IMR-90 (cell line): ENCODE data around the gene ASXL3. TPM values are rescaled to one million over a fixed set of nuclear protein-coding genes. Genes with fewer than 3 reads are reported as not detected.

Experiments
- ATAC-seq: fragments of 200-7000 bp; cut with Tn5 transposase; 2 replicates; pipeline ENCODE4 v1.9.1; 2020; ENCODE audit warnings: low read depth, mild to moderate bottlenecking, moderate library complexity
- BruUV-seq: library from RNA; stranded (reverse); fragments of 400-500 nt; replicated peaks from 2 replicates; lab custom pipeline; 2021; lab: Mats Ljungman, UMichigan
- CTCF ChIA-PET: fragments of 300-600 bp; formaldehyde crosslinking; extraction: SDS; loops from one replicate; lab custom pipeline; 2021; ENCODE audit warnings: antibody characterized with exemption; lab: Yijun Ruan, JAX
- POLR2A ChIA-PET: fragments of 300-600 bp; sonication (Branson Sonifier 250); formaldehyde crosslinking; loops from one replicate; lab custom pipeline; 2022; ENCODE audit warnings: antibody characterized with exemption; ENCODE audit not compliant: unreplicated experiment; lab: Charles Lee
- DNase-seq: peaks from one replicate; pipeline ENCODE4 v3.0.0; 2013
- H2AFZ ChIP-seq: replicated peaks from 2 replicates; pipeline ENCODE3; 2013; ENCODE audit warnings: low read length, mild to moderate bottlenecking; ENCODE audit not compliant: poor library complexity
- H2AK5ac ChIP-seq: 2 replicates; pipeline ENCODE4 v1.6.1; 2013; ENCODE audit warnings: low read depth, low read length, inconsistent platforms
- H2AK9ac ChIP-seq: replicated peaks from 2 replicates; pipeline ENCODE3; 2013; ENCODE audit warnings: mild to moderate bottlenecking, low read depth, low read length, moderate library complexity; ENCODE audit not compliant: poor library complexity
- H2BK120ac ChIP-seq: 2 replicates; pipeline ENCODE4 v1.6.1; 2013; ENCODE audit warnings: low read depth, low read length, inconsistent platforms
- H2BK15ac ChIP-seq: 3 replicates; pipeline ENCODE4 v1.6.1; 2013; ENCODE audit warnings: low read depth, low read length, inconsistent platforms
- H2BK20ac ChIP-seq: 2 replicates; pipeline ENCODE4 v1.6.1; 2013; ENCODE audit warnings: low read depth, mild to moderate bottlenecking, inconsistent platforms, low read length, moderate library complexity
- H2BK5ac ChIP-seq: 2 replicates; pipeline ENCODE4 v1.6.1; 2013; ENCODE audit warnings: mild to moderate bottlenecking, low read depth, low read length, inconsistent platforms; ENCODE audit not compliant: poor library complexity, severe bottlenecking
- H3K14ac ChIP-seq: replicated peaks from 2 replicates; pipeline ENCODE4 v1.6.1; 2013; ENCODE audit warnings: low read depth, low read length, inconsistent platforms
- H3K18ac ChIP-seq: 2 replicates; pipeline ENCODE4 v1.6.1; 2013; ENCODE audit warnings: low read depth, low read length, control low read depth
- H3K23ac ChIP-seq: 2 replicates; pipeline ENCODE4 v1.6.1; 2013; ENCODE audit warnings: low read depth, low read length, inconsistent platforms
- H3K27ac ChIP-seq: 2 replicates; pipeline ENCODE4 v1.5.1; 2013; ENCODE audit warnings: mild to moderate bottlenecking, control low read depth, low read length; ENCODE audit not compliant: insufficient read depth
- H3K27me3 ChIP-seq: 2 replicates; pipeline ENCODE4 v1.6.1; 2013; ENCODE audit warnings: low read length; ENCODE audit not compliant: control insufficient read depth, insufficient read depth
- H3K36me3 ChIP-seq: 2 replicates; pipeline ENCODE4 v1.6.1; 2013; ENCODE audit warnings: low read length, mixed read lengths; ENCODE audit not compliant: control insufficient read depth, insufficient read depth
- H3K4ac ChIP-seq: 2 replicates; pipeline ENCODE4 v1.6.1; 2013; ENCODE audit warnings: low read depth, low read length, inconsistent platforms
- H3K4me1 ChIP-seq: 2 replicates; pipeline ENCODE4 v1.6.1; 2013; ENCODE audit warnings: low read length, mixed read lengths; ENCODE audit not compliant: control insufficient read depth, insufficient read depth
- H3K4me2 ChIP-seq: 2 replicates; pipeline ENCODE4 v1.6.1; 2013; ENCODE audit warnings: low read depth, mild to moderate bottlenecking, control low read depth, low read length, moderate library complexity
- H3K4me3 ChIP-seq: 2 replicates; pipeline ENCODE4 v1.5.1; 2013; ENCODE audit warnings: low read depth, mild to moderate bottlenecking, control low read depth, low read length, moderate library complexity; ENCODE audit not compliant: insufficient read depth
- H3K56ac ChIP-seq: 2 replicates; pipeline ENCODE4 v1.6.1; 2013; ENCODE audit warnings: low read length, inconsistent platforms; ENCODE audit not compliant: insufficient read depth; ENCODE audit errors: extremely low read depth
- H3K79me1 ChIP-seq, 2 experiments: 2 replicates each; pipeline ENCODE4 v1.6.1; 2013; ENCODE audit warnings: low read length in 2 of 2, inconsistent platforms in 1 of 2, low read depth in 1 of 2
- H3K9ac ChIP-seq: 2 replicates; pipeline ENCODE4 v1.6.1; 2013; ENCODE audit warnings: low read depth, low read length, control low read depth
- H3K9me1 ChIP-seq: 2 replicates; pipeline ENCODE4 v1.6.1; 2013; ENCODE audit warnings: low read length, inconsistent platforms; ENCODE audit not compliant: insufficient read depth
- H3K9me3 ChIP-seq: 2 replicates; pipeline ENCODE4 v1.6.1; 2013; ENCODE audit warnings: low read length; ENCODE audit not compliant: control insufficient read depth, insufficient read depth
- H4K20me1 ChIP-seq: 2 replicates; pipeline ENCODE4 v1.6.1; 2013; ENCODE audit warnings: low read length, inconsistent platforms; ENCODE audit not compliant: insufficient read depth
- H4K5ac ChIP-seq: 2 replicates; pipeline ENCODE4 v1.6.1; 2013; ENCODE audit warnings: mild to moderate bottlenecking, low read depth, low read length, control low read depth
- H4K8ac ChIP-seq, 2 experiments: 2 replicates each; pipeline ENCODE4 v1.6.1; 2013; ENCODE audit warnings: low read depth in 2 of 2, low read length in 2 of 2, control low read depth in 1 of 2, inconsistent platforms in 1 of 2
- H4K91ac ChIP-seq: 2 replicates; pipeline ENCODE4 v1.6.1; 2013; ENCODE audit warnings: low read depth, low read length, inconsistent platforms; ENCODE audit not compliant: insufficient read depth
- BHLHE40 ChIP-seq: fragments of 150-350 bp; IDR thresholded peaks from 2 replicates; pipeline ENCODE4 v1.6.1; 2016; ENCODE audit warnings: mild to moderate bottlenecking, low read depth, low read length
- CEBPB ChIP-seq: IDR thresholded peaks from 2 replicates; pipeline ENCODE4 v1.6.1; 2012; ENCODE audit warnings: low read depth, low read length, improper control_type of control experiment
- CHD1 ChIP-seq: IDR thresholded peaks from 2 replicates; pipeline ENCODE4 v1.6.1; 2012; ENCODE audit warnings: low read depth, low read length, improper control_type of control experiment
- FOS ChIP-seq: fragments of 150-350 bp; IDR thresholded peaks from 2 replicates; pipeline ENCODE4 v1.6.1; 2016; ENCODE audit warnings: low read depth, low read length
- MAFK ChIP-seq: IDR thresholded peaks from 2 replicates; pipeline ENCODE4 v1.6.1; 2012; ENCODE audit warnings: low read depth, low read length, improper control_type of control experiment
- MAZ ChIP-seq: IDR thresholded peaks from 2 replicates; pipeline ENCODE4 v1.6.1; 2012; ENCODE audit warnings: low read depth, mild to moderate bottlenecking, low read length, improper control_type of control experiment, moderate library complexity, borderline replicate concordance
- MXI1 ChIP-seq: IDR thresholded peaks from 2 replicates; pipeline ENCODE4 v1.6.1; 2012; ENCODE audit warnings: low read depth, mild to moderate bottlenecking, low read length, moderate library complexity, borderline replicate concordance
- NFE2L2 ChIP-seq: fragments of 150-350 bp; IDR thresholded peaks from 2 replicates; pipeline ENCODE4 v1.6.1; 2016; ENCODE audit warnings: low read depth, mild to moderate bottlenecking, low read length
- POLR2A ChIP-seq: IDR thresholded peaks from 2 replicates; pipeline ENCODE4 v1.6.1; 2012; ENCODE audit warnings: mild to moderate bottlenecking, low read depth, low read length
- RAD21 ChIP-seq: IDR thresholded peaks from 2 replicates; pipeline ENCODE4 v1.6.1; 2012; ENCODE audit warnings: low read length, improper control_type of control experiment
- RCOR1 ChIP-seq: IDR thresholded peaks from 2 replicates; pipeline ENCODE4 v1.6.1; 2012; ENCODE audit warnings: mild to moderate bottlenecking, low read length, improper control_type of control experiment; ENCODE audit not compliant: insufficient replicate concordance
- RFX5 ChIP-seq: IDR thresholded peaks from 2 replicates; pipeline ENCODE4 v1.8.0; 2012; ENCODE audit warnings: low read depth, mild to moderate bottlenecking, low read length, moderate library complexity
- SMC3 ChIP-seq: fragments of 150-350 bp; IDR thresholded peaks from 2 replicates; pipeline ENCODE4 v1.6.1; 2016; ENCODE audit warnings: low read depth, mild to moderate bottlenecking, antibody characterized with exemption, low read length, moderate library complexity
- WGBS, 2 experiments: methylation state at CpG; one replicate each; pipeline versions ENCODE4 v1.1.5 to v1.1.7; 2013; ENCODE audit warnings: missing lambda C conversion rate in 2 of 2; ENCODE audit not compliant: insufficient read length in 1 of 2; ENCODE audit errors: extremely low coverage in 2 of 2; 5-methylcytosine and 5-hydroxymethylcytosine counted together
- dilution Hi-C: fragments of 300-500 bp; cut with HindIII; formaldehyde crosslinking; loops from one replicate; pipeline ENCODE4 v1.14.3; 2018; ENCODE audit warnings: low sequenced_read_pairs; ENCODE audit not compliant: unreplicated experiment
- in situ Hi-C: fragments of 300-500 bp; cut with MboI; formaldehyde crosslinking; loops from 3 replicates; pipeline ENCODE4 v1.14.3; 2019; ENCODE audit warnings: low sequenced_read_pairs, inconsistent platforms, mixed read lengths
- intact Hi-C: fragments of 100-400 bp; cut with micrococcal nuclease; formaldehyde crosslinking; loops from 2 replicates; pipeline ENCODE4 v1.10.0; 2022
- polyA plus RNA-seq, 3 experiments: library from polyadenylated mRNA; depleted of rRNA; stranded (reverse); fragments of >200 nt; gene quantifications; 2 replicates each; pipeline ENCODE4 v1.2.3, GENCODE V29; 2012; ENCODE audit warnings: low replicate concordance in 1 of 3
- total RNA-seq: library from RNA; depleted of rRNA; stranded (reverse); fragments of >200 nt; gene quantifications from 2 replicates; pipeline ENCODE4 v1.2.3, GENCODE V29; 2012
- TF ChIP-seq, protein P1 (sequence below): fragments of 150-350 bp; IDR thresholded peaks from 2 replicates; pipeline ENCODE4 v1.6.1; 2016; ENCODE audit warnings: low read depth, mild to moderate bottlenecking, low read length, moderate library complexity, borderline replicate concordance
- TF ChIP-seq, protein P2 (sequence below): conservative IDR thresholded peaks from 2 replicates; pipeline ENCODE4 v1.5.1; 2012; ENCODE audit warnings: mild to moderate bottlenecking, low read depth, low read length, improper control_type of control experiment
- TF ChIP-seq, protein P3 (sequence below): fragments of 150-350 bp; IDR thresholded peaks from 2 replicates; pipeline ENCODE4 v1.6.1; 2017; ENCODE audit warnings: mild to moderate bottlenecking, antibody characterized with exemption, low read length, low read depth

Gene ASXL3
- total and polyA plus RNA-seq, 2 of the 4 experiments (the other 2 are of a cell fraction): 0.03 to 0.54 TPM

DNA sequence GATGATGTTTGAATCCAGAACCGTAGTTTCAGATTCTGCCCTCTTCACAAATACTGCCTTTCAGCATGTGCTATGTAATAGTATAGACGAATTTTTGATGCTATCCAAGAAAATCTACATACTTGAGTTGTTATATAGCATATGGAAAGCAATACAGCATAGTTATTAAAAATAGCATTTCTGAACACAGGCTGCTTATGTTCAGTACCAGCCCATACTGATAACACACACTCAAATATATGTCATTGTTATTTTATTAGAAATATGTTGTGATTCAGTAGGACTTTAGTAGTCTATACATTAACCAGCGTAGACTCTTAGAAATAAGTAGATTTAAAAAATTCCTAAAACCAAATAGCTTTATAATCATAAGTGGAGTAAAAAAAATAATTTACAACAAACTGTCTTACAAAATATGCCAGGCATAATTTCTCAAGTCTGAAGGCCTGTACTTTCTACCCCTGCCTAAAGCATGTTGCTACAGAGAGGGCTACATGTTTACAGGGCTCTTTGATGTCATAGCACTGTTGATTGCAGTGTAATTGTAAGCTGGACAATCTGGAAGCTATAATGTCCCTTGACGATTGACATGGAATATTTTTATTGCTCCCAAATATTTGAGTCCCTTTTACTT, 86.3 kb downstream of the ASXL3 start:
- Histone ChIP-seq H3K4me2 (no peak overlapping the region), H3K9me1 (no peaks in the 10 kb centered on the region), H3K36me3 (no peaks in the 10 kb centered on the region), H4K5ac (no peak overlapping the region), H4K91ac (no peak overlapping the region), H4K20me1 (no peaks in the 10 kb centered on the region), H2BK5ac (no peak overlapping the region), H3K56ac (no peak overlapping the region), H3K23ac (no peak overlapping the region), H3K27ac (no peak overlapping the region), H2BK15ac (no peak overlapping the region), H2AK5ac (no peak overlapping the region), H3K18ac (no peak overlapping the region), H2AFZ (no peak overlapping the region), H2BK20ac (no peak overlapping the region), H3K79me1 (no peaks in the 10 kb centered on the region), H3K27me3 (no peaks in the 10 kb centered on the region), H4K8ac (no peak overlapping the region), H3K9ac (no peak overlapping the region), H3K9me3 (no peaks in the 10 kb centered on the region), H3K4ac (no peak overlapping the region), H3K14ac (no peak overlapping the region), H2BK120ac (no peak overlapping the region), H2AK9ac (no peak overlapping the region), H3K4me3 (no peak overlapping the region), H3K4me1 (no peaks in the 10 kb centered on the region; the same call in 1 of the 2 replicates)
- no peak for TF ChIP-seq CHD1
- no peak for TF ChIP-seq CEBPB
- TF ChIP-seq NFE2L2: no peak
- no peak for TF ChIP-seq POLR2A
- TF ChIP-seq RCOR1: no peak
- no peak for TF ChIP-seq FOS
- TF ChIP-seq, protein P1, sequence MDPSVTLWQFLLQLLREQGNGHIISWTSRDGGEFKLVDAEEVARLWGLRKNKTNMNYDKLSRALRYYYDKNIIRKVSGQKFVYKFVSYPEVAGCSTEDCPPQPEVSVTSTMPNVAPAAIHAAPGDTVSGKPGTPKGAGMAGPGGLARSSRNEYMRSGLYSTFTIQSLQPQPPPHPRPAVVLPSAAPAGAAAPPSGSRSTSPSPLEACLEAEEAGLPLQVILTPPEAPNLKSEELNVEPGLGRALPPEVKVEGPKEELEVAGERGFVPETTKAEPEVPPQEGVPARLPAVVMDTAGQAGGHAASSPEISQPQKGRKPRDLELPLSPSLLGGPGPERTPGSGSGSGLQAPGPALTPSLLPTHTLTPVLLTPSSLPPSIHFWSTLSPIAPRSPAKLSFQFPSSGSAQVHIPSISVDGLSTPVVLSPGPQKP: no peak
- no peak for TF ChIP-seq SMC3
- TF ChIP-seq RAD21: no peak
- TF ChIP-seq BHLHE40: no peak
- TF ChIP-seq MAZ: no peak
- no peak for TF ChIP-seq MAFK
- TF ChIP-seq, protein P2, sequence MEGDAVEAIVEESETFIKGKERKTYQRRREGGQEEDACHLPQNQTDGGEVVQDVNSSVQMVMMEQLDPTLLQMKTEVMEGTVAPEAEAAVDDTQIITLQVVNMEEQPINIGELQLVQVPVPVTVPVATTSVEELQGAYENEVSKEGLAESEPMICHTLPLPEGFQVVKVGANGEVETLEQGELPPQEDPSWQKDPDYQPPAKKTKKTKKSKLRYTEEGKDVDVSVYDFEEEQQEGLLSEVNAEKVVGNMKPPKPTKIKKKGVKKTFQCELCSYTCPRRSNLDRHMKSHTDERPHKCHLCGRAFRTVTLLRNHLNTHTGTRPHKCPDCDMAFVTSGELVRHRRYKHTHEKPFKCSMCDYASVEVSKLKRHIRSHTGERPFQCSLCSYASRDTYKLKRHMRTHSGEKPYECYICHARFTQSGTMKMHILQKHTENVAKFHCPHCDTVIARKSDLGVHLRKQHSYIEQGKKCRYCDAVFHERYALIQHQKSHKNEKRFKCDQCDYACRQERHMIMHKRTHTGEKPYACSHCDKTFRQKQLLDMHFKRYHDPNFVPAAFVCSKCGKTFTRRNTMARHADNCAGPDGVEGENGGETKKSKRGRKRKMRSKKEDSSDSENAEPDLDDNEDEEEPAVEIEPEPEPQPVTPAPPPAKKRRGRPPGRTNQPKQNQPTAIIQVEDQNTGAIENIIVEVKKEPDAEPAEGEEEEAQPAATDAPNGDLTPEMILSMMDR: no peak
- no peak for TF ChIP-seq RFX5
- TF ChIP-seq, protein P3, sequence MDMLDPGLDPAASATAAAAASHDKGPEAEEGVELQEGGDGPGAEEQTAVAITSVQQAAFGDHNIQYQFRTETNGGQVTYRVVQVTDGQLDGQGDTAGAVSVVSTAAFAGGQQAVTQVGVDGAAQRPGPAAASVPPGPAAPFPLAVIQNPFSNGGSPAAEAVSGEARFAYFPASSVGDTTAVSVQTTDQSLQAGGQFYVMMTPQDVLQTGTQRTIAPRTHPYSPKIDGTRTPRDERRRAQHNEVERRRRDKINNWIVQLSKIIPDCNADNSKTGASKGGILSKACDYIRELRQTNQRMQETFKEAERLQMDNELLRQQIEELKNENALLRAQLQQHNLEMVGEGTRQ: no peak
- TF ChIP-seq MXI1: no peak
- ChIA-PET POLR2A (no interaction called here), CTCF (no interaction called here)
- WGBS, 2 experiments: no CpG with 5 or more reads among the region's 4 CpGs
- dilution Hi-C loops (no loop called here), intact Hi-C loops (no loop called here), in situ Hi-C loops (no loop called here)
- no TSS peak for BruUV-seq
- DNase-seq (no peak), ATAC-seq (no peak)
